ENCODE data around the gene DIS3L2.

The DIS3L2 gene

GRCh38 chr2:232038251-232038880, 76.9 kb downstream of the DIS3L2 start:
- no peak for TF ChIP-seq CTCF (IDR thresholded peaks at IDR 0.05; ENCODE audit: low read depth, low read length, missing control alignments)
- no peak for DNase-seq (ENCODE audit: extremely low read depth, low read depth)
- no peak overlapping the region for H3K4me3 ChIP-seq (replicated peaks; ENCODE audit: low read depth, low read length)

- no peak overlapping the region for H3K4me3 ChIP-seq (replicated peaks; ENCODE audit: low read depth, low read length)
- DNase-seq (ENCODE audit: extremely low read depth, low read depth), result no peak
- no peak for TF ChIP-seq CTCF (IDR thresholded peaks at IDR 0.05; ENCODE audit: low read depth, low read length, missing control alignments)
These were observed 77.5 kb downstream of the DIS3L2 start for GRCh38 chr2:232038881-232039485.

GRCh38 chr2:232042911-232043574, 81.5 kb downstream of the DIS3L2 start:
- H3K4me3 ChIP-seq (replicated peaks; ENCODE audit: low read depth, low read length), result no peak overlapping the region
- no peak for DNase-seq (ENCODE audit: extremely low read depth, low read depth)
- no peak for TF ChIP-seq CTCF (IDR thresholded peaks at IDR 0.05; ENCODE audit: low read depth, low read length, missing control alignments)

GRCh38 chr2:232043966-232044365, 82.5 kb downstream of the DIS3L2 start:
- H3K4me3 ChIP-seq (replicated peaks; ENCODE audit: low read depth, low read length), result no peak overlapping the region
- no peak for DNase-seq (ENCODE audit: extremely low read depth, low read depth)
- no peak for TF ChIP-seq CTCF (IDR thresholded peaks at IDR 0.05; ENCODE audit: low read depth, low read length, missing control alignments)

- no peak for TF ChIP-seq CTCF (IDR thresholded peaks at IDR 0.05; ENCODE audit: low read depth, low read length, missing control alignments)
- H3K4me3 ChIP-seq (replicated peaks; ENCODE audit: low read depth, low read length), result no peak overlapping the region
- no peak for DNase-seq (ENCODE audit: extremely low read depth, low read depth)
These were observed 87.8 kb downstream of the DIS3L2 start for GRCh38 chr2:232049350-232049749.

GRCh38 chr2:232052591-232052990, 91.1 kb downstream of the DIS3L2 start:
- no peak for DNase-seq (ENCODE audit: extremely low read depth, low read depth)
- TF ChIP-seq CTCF (IDR thresholded peaks at IDR 0.05; ENCODE audit: low read depth, low read length, missing control alignments), result no peak
- no peak overlapping the region for H3K4me3 ChIP-seq (replicated peaks; ENCODE audit: low read depth, low read length)

Measured in HFF-Myc (cell line).